Common myeloid progenitor, CD34-positive (primary cell): ENCODE measurements around the gene KCNG2.

Experiments
- CTCF ChIA-PET: fragments of 350-600 bp; sonication (Branson Sonifier 250); formaldehyde crosslinking; loops from one replicate; lab custom pipeline; 2021; ENCODE audit warnings: antibody characterized with exemption; lab: Charles Lee
- POLR2A ChIA-PET: fragments of 350-600 bp; sonication (Branson Sonifier 250); formaldehyde crosslinking; loops from one replicate; lab custom pipeline; 2021; ENCODE audit warnings: antibody characterized with exemption; lab: Charles Lee
- DNase-seq, 3 donors: peaks; one replicate each; pipeline versions ENCODE4 v3.0.0 to v3.0.0-alpha.2; 2013
- H3K27ac ChIP-seq, 2 experiments: 1 replicate in 1 of 2; 2 replicates in 1 of 2; pipeline ENCODE4 v1.7.0; 2013; ENCODE audit warnings: inconsistent platforms in 2 of 2, low read length in 2 of 2, mild to moderate bottlenecking in 2 of 2, low read depth in 1 of 2, moderate library complexity in 1 of 2; ENCODE audit not compliant: severe bottlenecking in 2 of 2, insufficient read depth in 1 of 2, poor library complexity in 1 of 2
- H3K27me3 ChIP-seq, 5 experiments: replicated peaks in 2 of 5; 1 replicate in 3 of 5; 2 replicates in 2 of 5; pipeline versions ENCODE4 v1.6.1 to v1.7.0; 2013; ENCODE audit warnings: low read length in 4 of 5, mild to moderate bottlenecking in 2 of 5, moderate library complexity in 2 of 5, inconsistent platforms in 1 of 5; ENCODE audit not compliant: insufficient read depth in 5 of 5, control insufficient read depth in 4 of 5
- H3K36me3 ChIP-seq, 4 experiments: 1 replicate in 2 of 4; 2 replicates in 2 of 4; pipeline versions ENCODE4 v1.6.1 to v1.7.0; 2013; ENCODE audit warnings: low read length in 3 of 4, control low read depth in 1 of 4, mild to moderate bottlenecking in 1 of 4; ENCODE audit not compliant: control insufficient read depth in 4 of 4, insufficient read depth in 4 of 4
- H3K4me1 ChIP-seq, 4 experiments: 1 replicate in 3 of 4; 2 replicates in 1 of 4; pipeline versions ENCODE4 v1.6.1 to v1.7.1; 2013; ENCODE audit warnings: low read length in 3 of 4, mild to moderate bottlenecking in 3 of 4, control low read depth in 1 of 4, inconsistent platforms in 1 of 4, moderate library complexity in 1 of 4; ENCODE audit not compliant: control insufficient read depth in 4 of 4, insufficient read depth in 4 of 4; ENCODE audit errors: control extremely low read depth in 1 of 4
- H3K4me3 ChIP-seq, 7 experiments: 1 replicate in 4 of 7; 2 replicates in 3 of 7; pipeline versions ENCODE4 v1.5.1 to v1.7.0; 2013; ENCODE audit warnings: mild to moderate bottlenecking in 7 of 7, low read length in 6 of 7, moderate library complexity in 6 of 7, inconsistent platforms in 2 of 7, low read depth in 2 of 7, control low read depth in 1 of 7; ENCODE audit not compliant: insufficient read depth in 4 of 7, control insufficient read depth in 1 of 7; ENCODE audit errors: extremely low read depth in 1 of 7
- H3K9me3 ChIP-seq, 5 experiments: 1 replicate in 4 of 5; 2 replicates in 1 of 5; pipeline versions ENCODE4 v1.6.1 to v1.7.1; 2013; ENCODE audit warnings: low read length in 4 of 5, mild to moderate bottlenecking in 2 of 5, inconsistent platforms in 1 of 5, low read depth in 1 of 5, moderate library complexity in 1 of 5; ENCODE audit not compliant: control insufficient read depth in 4 of 5, insufficient read depth in 2 of 5; ENCODE audit errors: control extremely low read depth in 1 of 5
- WGBS: methylation state at CpG from one replicate; pipeline ENCODE4 v1.1.5; 2013; ENCODE audit not compliant: insufficient coverage; 5-methylcytosine and 5-hydroxymethylcytosine counted together

The KCNG2 gene

DNA sequence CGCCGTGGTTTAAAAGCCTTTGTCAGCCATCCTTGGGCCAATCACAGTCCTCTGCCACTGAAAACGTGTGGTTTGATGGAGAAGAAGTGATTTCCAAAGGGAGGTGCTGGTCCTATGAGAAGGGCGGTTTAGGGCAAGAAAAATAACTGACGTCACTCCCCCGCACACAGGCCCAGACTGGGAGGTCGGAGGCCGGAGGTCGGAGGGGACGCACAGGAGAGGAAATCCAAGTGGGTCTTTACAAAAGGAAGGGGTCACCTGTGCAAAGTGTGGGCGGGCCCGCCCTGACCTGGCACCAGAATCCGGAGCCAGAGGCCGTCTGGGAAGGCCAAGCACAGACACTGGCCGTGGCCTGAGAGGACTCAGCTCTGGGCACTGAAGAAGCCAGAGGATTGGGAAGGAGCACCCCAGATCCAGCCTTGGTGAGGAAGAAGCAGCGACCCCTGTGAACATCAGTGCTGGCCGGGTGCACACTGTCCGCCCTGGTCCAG, 18.0 kb upstream of the KCNG2 start:
- Histone ChIP-seq H3K4me1 (no peaks in the 10 kb centered on the region), H3K27ac (no peak overlapping the region), H3K27me3 (peaks cover 0 to 31% (median 3%) of the 10 kb centered on the region in 5 experiments), H3K36me3 (no peaks in the 10 kb centered on the region), H3K9me3 (no peaks in the 10 kb centered on the region), H3K4me3 (no peak overlapping the region)
- CTCF ChIA-PET: interaction anchor here (1.1 kb wide), 1 partner anchor 36 kb away, joined by 3 read pairs; no protein-coding TSS in a partner anchor
- no peak for DNase-seq
- WGBS: 95% methylated on average over 17 of the region's 18 CpGs
- POLR2A ChIA-PET: no interaction called here

DNA sequence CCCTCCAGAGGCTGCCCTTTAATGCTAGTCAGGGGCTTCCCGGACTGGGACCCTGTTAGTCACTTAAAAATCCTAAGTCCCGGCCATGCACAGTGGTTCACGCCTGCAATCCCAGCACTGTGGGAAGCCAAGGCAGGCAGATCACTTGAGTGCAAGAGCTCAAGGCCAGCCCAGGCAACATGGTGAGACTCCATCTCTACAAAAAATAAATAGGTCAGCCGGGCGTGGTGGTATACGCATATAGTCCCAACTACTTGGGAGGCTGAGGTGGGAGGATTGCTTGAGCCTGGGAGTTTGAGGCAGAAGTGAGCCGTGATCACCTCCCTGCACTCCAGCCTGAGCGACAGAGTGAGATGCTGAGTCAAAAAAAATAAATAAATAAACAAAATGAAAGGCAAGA, 17.2 kb upstream of the KCNG2 start:
- CTCF ChIA-PET: interaction anchor here (1.1 kb wide), 1 partner anchor 36 kb away, joined by 3 read pairs; no protein-coding TSS in a partner anchor
- no peaks in the 10 kb centered on the region for H3K36me3 ChIP-seq
- H3K9me3 ChIP-seq: no peaks in the 10 kb centered on the region
- DNase-seq: no peak
- H3K27ac ChIP-seq: no peak overlapping the region
- POLR2A ChIA-PET: no interaction called here
- H3K4me1 ChIP-seq: no peaks in the 10 kb centered on the region
- no peak overlapping the region for H3K4me3 ChIP-seq
- 93% methylated on average over 6 of the region's 8 CpGs for WGBS
- H3K27me3 ChIP-seq: peaks cover 0 to 39% (median 3%) of the 10 kb centered on the region in 5 experiments

DNA sequence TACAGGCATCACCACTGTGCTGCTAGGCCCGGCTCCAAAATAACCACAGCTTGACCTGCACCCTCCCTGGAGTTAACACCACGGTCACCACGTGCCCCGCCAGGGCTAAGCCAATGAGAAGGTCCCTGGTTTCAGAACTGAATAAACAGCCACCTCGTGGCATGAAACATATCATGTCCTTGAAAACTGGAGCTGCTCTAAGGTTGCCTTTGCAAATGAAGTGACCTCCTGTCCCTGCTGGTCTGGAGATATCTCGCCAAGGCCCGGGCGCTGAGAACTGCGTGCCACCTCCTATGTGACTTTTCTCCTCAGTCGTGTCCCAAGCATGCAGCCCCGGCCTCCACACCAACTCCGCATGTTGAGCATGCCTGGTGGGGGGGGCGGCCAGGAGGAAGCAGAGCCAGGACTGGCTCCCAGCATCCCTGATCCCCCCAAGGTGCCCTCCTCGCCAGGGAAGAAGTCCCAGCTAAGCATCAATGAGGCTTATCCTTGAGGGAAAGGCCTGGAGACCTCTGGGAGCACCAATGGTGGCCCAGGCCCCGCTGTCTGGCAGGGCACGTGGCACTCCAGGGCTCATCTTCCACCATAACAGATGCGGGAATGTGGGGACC, 16.3 kb upstream of the KCNG2 start:
- CTCF ChIA-PET: no interaction called here
- no peaks in the 10 kb centered on the region for H3K9me3 ChIP-seq
- H3K4me3 ChIP-seq: no peak overlapping the region
- DNase-seq: no peak
- POLR2A ChIA-PET: no interaction called here
- no peak overlapping the region for H3K27ac ChIP-seq
- H3K4me1 ChIP-seq: peaks cover 0 to 2% (median 0%) of the 10 kb centered on the region in 4 experiments
- 93% methylated on average over 16 of the region's 17 CpGs for WGBS
- no peaks in the 10 kb centered on the region for H3K36me3 ChIP-seq
- peaks cover 0 to 47% (median 4%) of the 10 kb centered on the region in 5 experiments for H3K27me3 ChIP-seq

DNA sequence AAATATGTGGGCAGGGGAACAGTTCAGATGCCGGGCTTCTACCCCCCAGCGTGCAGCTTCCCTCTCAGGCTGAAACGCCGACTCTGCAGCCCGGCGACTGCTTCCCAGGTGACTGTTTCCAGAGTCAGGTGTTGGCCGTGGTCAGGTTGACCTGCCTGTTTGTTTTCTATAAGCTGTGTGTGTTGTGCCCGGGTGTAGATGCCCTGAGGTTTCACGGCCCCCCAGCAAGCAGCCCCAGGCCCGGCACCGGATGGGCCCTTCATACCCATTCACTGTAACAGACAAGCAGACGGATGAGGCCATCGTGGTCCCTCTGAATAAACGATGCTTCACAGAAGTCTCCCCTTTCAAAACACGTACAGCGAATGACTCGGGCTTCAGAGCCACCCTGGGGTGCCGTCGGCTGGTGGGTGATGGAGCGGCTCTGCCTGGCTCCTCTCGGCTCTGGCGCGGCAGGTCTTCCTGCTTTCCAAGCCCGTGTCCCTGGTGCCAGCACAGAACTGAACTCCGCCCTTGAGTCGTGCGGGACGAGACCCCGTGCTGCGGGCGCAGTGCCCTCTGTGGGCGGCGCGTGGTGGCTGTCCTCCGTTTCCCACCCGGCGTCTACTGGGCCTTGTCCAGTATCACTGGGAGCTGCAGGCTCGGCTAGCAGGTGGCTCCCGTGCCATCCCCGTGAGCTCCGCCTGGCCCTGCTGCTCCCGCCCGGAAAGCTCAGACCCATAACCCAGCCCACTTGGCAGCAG, 15.0 kb upstream of the KCNG2 start:
- Histone ChIP-seq H3K27me3 (peaks cover 0 to 48% (median 8%) of the 10 kb centered on the region in 5 experiments), H3K27ac (no peak overlapping the region), H3K36me3 (no peaks in the 10 kb centered on the region), H3K4me3 (no peak overlapping the region), H3K4me1 (peaks cover 0 to 14% (median 3%) of the 10 kb centered on the region in 4 experiments), H3K9me3 (no peaks in the 10 kb centered on the region)
- DNase-seq: no peak
- POLR2A ChIA-PET: no interaction called here
- CTCF ChIA-PET: no interaction called here
- 93% methylated on average over 41 of the region's 43 CpGs for WGBS

DNA sequence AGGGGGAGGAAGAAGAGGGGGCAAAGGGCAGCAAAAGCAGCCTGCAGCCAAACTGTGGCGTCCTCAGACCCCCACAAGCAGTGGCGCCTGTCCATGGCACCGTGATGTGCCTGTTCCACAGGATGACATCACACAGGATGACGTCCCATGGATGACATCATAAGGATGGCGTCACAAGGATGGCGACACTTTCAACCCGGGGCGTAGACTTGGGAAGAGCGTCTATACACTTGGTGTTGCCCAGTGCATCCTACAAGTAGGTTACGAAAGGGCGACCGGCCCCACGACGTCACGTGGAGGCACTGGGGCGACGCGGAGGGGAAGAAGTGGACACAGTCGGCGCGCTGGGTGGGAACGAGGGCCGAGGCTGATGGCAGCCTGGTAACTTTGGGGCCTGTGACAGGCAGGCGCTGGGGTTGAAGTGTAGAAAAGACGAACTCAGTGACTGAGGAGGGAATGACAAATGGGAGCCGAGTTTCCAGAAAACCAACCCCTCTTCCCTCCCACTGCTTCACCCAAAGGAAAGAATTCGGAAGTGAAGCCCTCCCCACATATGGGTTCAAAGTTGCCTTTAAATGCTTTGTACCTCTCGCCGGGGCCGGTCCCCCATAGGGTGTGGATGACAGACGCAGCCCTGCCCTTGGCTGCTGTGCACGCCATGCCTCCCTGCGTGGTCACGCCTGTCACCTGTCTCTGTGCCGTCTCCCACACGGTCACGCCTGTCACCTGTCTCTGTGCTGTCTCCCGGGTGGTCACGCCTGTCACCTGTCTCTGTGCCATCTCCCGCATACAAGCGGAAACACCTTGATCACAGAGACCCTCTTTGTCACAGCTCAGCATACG, 13.4 kb upstream of the KCNG2 start:
- H3K27ac ChIP-seq: no peak overlapping the region
- no peaks in the 10 kb centered on the region for H3K9me3 ChIP-seq
- H3K36me3 ChIP-seq: no peaks in the 10 kb centered on the region
- ChIA-PET CTCF (interaction anchor here (0.7 kb wide), 1 partner anchor 11 kb away, joined by 4 read pairs; no protein-coding TSS in a partner anchor), POLR2A (no interaction called here)
- peaks cover 0 to 21% (median 17%) of the 10 kb centered on the region in 4 experiments for H3K4me1 ChIP-seq
- no peak for DNase-seq
- 92% methylated on average over 39 of the region's 42 CpGs for WGBS
- peaks cover 0 to 56% (median 10%) of the 10 kb centered on the region in 5 experiments for H3K27me3 ChIP-seq
- no peak overlapping the region for H3K4me3 ChIP-seq

DNA sequence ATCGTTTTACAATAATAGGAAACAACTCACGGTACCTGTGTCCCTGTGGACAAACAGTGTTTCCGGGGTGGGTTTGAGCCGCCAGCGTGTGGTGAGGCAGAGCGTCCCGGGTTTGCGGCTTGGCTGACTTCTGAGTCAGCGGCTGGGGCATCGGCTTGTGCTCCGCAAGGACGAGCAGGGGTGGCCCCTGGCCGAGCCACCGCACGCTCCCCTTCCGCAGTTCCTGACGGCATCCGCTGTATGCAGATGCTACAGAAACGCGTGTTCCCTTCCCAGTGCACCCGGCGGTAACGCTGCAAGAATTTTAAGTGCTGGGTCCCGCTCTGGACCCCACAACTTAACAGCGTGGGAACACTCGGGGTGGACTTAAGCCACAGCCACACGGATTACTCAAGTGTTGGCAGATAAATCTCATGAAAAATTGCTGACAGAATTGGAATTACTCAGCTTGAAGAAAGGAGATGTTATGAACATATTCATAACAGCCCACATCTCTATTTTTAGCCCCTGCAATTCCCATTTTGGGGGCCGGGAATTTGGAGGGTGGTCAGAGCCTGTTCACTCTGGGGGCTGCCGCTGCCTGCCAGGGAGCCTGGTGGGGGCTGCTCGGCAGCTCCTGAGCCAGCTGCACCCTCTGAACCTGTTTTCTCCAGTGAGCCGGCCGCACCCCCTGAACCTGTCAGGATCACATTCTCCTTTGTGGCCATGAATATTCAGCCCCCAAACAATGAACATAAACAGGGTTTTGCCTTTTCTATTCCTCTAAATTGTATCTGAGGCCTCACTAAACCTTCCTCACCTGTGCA, 12.6 kb upstream of the KCNG2 start:
- Histone ChIP-seq H3K27ac (no peak overlapping the region), H3K9me3 (no peaks in the 10 kb centered on the region), H3K27me3 (peaks cover 0 to 63% (median 10%) of the 10 kb centered on the region in 5 experiments), H3K4me1 (peaks cover 0 to 27% (median 26%) of the 10 kb centered on the region in 4 experiments), H3K4me3 (no peak overlapping the region), H3K36me3 (no peaks in the 10 kb centered on the region)
- no peak for DNase-seq
- 68% methylated on average over 30 of the region's 32 CpGs for WGBS
- CTCF ChIA-PET: no interaction called here
- POLR2A ChIA-PET: no interaction called here
